NOMO-1 treated with dmso at 0.1 percent for 144 hours (cell line): ENCODE data around the gene C1QTNF9B.
"Not testable (repeated sequence)": the region's sequence is repeated elsewhere in the genome, so short reads cannot be mapped to it uniquely, and the experiment has no call there.

Experiments used
- DNase-seq: peaks from one replicate; lab custom pipeline; 2025; ENCODE audit not compliant: unreplicated experiment; lab: John Stamatoyannopoulos, UW

Gene C1QTNF9B

DNA sequence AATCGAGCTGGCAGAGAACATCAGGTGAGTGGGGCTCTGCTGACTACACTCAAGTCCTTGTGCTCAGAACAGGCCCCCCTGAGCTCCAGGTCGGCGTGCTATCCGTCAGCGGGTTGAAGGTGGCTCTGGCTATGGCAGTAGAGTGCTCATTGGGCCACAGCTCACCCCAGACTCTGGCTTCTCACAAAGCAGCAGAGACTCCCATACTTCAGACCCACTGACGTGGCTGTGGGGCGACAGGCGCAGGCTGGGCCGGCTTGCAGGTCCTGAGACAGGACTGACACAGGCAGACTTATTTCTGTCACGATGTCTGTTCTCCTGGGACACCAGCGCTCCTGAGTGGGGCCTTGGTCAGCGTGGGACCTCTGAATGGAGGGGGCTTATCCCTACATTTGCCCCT lies 2.6 kb downstream of the C1QTNF9B start:
- not testable (repeated sequence) for DNase-seq

DNA sequence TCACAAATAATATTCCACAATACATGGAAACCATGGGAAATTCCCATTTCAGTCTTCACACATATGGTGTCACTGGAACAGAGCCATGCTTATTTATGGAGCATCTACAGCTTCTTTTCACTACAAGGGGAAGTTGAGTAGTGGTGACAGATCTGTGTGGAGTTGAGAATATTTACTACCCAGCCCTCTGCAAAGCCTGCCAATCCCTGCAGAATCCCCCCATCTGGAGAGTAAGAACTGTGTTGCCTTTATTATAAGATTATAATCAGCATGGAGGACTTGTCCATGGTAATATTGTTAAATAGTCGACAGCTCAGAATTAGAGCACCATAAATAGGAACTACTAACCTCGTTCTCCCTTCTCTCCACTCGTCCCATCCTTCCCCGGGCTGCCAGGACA lies 3.5 kb downstream of the C1QTNF9B start:
- not testable (repeated sequence) for DNase-seq

DNA sequence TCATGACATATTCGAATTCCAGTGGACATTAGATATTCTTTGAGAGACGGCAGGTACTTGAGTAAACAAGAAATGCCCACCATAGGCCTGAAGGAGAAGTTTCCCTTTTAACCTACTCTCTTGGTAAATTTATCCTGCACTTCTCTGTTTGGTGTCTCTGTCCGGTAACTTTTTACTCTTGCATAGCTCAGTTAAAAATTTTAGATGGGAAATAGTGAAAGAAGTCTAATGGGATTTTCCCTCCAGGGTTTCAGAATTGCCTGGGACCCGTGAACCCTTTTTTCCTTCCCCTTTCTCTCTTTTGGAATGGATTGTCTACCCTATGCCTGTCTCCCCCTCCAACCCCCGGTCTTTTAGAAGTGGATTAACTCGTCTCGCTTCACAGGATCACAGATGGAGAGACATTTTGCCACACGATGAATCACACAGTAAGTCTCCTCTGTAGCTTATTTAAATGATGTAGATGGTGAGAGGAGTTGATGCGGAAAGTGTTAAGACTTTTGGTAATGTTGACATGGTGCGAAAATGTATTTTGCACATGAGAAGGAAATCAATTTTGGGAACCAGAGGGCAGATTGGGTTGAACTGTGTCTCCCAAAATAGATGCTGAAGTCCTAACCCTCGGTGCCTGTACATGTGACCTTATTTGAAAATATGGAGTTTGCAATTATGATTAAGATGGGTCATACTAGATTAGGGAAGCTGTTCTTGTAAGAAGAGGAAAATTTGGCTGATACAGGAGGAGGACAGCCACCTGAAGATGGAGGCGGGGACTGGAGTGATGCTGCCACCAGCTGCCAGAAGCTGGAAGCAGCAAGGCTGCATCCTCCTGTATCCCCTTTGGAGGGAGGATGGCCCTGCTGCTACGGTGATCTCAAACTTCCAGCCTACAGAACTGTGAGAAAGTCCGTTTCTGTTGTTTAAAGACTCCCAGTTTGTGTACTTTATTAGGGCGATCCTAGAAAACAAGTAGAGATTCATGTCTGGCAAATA lies 7.4 kb downstream of the C1QTNF9B start:
- DNase-seq = no peak

DNA sequence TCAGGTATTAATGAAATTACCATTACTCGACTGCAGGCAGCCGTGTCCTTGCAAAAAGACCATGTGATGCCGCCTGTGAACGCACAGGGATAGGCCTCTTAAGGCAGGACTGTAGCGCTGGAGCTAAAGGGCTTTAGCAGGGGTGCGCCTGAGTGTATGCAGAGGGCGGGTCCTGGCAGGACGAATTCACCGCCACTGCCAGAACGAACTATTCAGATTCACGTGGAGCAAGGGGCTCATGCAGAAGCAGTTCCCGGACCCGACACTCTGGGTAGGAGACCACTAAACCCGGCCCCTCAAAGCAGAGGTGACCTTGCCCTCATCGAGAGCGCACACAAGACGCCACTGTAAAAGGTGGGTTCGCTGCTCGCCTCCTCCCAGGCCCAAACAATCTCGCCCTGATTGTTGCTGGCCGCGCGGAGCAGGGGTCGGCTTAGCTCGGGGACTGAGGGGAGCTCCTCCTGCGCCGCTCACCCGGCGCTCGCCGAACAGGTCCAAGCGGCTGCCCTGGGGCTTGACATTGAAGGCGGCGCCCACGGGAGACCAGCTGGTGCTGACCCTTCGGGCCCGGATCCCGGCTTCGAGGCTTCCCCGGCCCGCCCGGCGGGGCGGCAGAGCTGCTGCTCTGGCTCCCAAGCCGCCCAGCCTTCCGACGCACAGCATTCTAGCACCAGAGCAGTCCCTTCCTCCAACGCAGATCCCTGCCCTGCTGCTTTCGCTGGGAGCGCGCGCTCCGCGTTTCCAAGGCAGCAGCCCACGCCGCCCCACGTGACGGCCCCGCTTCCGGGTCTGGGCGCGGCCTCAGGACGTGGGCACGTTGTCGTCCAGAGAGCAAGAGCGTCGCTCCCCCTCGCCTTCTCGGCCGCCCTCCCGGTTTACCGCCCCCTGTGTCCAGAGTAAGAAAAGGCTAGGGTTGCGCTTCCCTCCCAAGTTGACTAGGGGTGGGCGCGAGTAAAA lies 8.4 kb downstream of the C1QTNF9B start, which contains the start of gene MIPEP:
TSS of gene MIPEP (minus strand) at position 743 of the 957 bp plus-strand sequence. CDS start at position 663, 80 bp downstream.
- DNase-seq = peak; percentile 88

DNA sequence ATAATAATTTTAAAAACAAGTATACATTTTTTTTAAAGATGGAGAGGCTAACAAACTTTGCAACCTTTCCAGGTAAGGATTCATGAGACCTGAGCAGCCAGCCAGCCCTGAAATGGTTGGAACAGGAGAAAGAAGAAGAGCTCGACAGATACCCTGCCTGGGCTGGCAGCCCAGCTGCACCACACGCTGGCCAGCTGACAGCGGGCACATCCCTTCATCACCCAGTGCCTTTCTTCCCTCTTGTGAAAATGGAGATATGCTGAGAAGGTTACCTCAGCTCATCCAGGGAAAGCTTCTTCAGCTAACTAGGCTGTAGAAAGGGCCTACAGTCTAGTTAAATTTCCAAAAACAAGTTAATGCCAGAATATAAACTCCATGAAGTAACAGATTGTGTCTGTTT lies 12.9 kb downstream of the C1QTNF9B start:
- DNase-seq = not testable (repeated sequence)

DNA sequence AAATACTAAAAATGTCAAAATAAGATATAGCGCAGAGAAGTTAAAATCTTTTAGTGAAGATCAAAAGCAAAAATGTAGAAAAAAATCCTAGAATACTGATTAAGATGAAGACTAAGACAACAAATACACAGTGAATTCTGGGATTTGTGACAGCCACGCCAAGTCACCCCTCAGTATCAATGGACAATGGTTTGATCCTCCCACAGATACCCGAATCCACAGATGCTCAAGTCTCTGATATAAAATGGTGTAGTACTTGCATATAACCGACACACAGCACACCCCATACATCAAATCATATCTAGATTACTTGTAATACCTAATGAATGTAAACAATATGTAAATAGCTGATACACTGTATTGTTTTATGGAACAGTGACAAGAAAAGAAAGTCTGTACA lies 14.0 kb downstream of the C1QTNF9B start:
- DNase-seq = no peak

DNA sequence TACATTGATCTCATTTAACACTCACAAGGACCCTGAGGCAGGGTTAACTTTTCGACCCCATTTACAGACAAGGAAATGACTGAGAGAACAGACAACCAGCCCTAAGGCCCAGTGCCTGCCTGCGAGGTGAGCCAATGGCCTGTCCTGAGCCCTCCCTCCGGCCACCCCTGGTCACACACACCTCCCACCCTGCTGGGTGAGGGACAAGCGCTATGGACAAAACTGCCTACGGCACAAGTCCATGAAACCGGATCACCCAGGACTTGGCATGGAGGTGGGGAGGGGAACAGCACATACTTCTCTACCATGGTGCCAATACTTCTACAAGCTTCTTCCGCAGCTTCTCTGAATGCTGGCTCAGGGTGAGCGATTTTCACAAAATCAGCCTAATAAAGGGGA lies 15.9 kb downstream of the C1QTNF9B start:
- DNase-seq = not testable (repeated sequence)

DNA sequence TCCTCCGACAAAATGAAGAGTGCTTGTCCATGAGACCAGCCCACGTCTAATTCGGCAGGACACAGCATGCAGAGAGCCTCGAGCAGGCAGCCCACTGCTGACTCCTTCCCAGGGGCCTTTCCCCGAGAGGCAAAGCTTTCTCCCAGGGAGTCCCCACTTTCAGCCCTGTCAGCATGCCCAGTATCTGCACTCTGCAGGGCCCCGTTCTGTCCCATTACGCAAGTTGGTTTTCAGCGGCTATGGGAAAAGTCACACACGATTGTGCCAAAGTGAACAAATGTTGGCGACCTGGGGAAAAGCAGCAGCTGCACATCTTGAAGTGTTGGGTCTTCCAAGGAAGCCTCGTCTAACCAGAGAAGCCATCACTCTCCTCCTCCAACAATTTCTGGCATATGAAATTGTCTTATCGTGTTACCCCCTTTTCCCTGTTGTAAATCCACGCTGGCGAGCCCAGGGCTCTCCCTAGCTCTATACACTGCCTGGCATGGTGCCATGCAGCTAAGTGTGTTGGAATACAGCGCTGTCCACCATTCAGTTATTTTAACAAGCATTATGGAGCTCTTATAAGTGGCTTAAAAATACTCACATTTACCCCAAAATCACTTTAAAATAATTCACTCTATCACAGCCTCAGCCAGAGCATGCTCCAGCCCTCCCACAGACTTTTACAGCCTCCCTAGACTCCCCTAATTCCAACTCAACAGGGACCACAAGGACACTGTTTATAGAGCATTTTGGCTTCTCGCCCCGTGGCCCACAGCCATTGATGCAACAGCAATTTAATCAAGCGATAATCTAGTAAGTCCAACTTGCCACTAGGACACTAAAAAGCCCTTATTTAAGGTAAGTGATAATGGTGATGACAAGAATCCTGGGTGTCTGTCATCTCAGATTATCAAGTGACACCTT lies 16.6 kb downstream of the C1QTNF9B start:
- DNase-seq = not testable (repeated sequence)

DNA sequence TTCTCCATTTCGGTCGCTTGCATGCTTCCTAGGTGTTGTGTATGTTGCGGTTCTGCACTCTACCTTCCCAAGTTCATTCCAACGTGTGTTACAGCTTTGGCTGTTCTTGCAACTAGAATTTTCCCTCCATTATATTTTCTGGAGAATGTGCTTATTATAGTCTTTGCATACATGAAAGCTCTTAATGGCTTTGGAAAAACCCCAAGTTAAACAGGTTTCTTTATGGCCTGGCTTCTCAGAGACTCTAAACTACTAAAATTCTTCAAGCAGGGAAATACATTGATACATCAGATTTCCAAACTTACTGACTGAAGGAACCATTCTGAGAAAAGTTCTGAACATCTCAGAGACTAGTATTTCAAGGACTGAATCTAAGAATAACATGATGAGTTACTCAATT lies 20.0 kb downstream of the C1QTNF9B start:
- no peak for DNase-seq

DNA sequence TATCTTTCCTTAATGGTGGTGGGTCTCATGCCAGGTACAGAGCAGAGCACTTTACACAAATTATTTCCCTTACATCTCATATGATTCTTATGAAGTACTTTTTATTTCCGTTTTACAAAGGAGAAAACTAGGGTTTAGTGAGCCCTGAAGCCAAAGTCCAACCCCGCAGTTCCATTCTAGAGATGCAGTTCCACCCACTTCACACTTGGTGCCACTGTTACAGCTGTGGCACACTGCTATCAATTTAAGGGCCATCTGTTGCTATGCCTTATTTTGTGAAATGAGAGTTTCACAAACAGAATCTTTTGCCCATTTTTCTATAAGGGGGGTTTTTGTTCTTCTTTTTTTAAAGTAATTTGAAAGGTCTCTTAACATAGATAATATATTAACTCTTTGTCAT lies 21.0 kb downstream of the C1QTNF9B start:
- DNase-seq = no peak

DNA sequence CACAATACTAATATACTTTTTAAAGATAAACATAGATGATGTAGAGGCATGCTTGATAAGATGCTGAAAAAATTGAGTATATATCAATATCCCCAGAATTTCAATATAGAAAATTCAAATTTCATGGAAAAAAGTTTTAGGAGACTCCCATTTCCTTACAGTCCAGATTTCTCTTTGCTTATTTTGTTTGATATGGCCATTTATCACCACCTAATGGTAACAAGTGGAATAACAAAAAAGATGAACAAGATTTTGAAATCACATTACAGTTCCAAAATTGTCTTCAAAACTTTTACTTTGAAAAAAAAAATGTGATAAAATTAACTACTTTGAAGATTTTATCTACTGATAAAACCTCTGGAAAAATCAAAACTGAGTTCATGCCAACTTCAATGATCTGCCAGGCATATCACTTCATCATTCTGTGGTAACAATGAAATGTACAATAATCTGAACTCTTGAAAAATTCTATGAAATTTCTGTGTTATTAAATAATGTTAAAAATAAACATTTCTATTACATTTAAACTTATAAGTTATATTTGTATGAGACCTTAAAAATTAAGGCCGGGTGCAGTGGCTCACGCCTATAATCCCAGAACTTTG lies 25.6 kb downstream of the C1QTNF9B start:
- no peak for DNase-seq

DNA sequence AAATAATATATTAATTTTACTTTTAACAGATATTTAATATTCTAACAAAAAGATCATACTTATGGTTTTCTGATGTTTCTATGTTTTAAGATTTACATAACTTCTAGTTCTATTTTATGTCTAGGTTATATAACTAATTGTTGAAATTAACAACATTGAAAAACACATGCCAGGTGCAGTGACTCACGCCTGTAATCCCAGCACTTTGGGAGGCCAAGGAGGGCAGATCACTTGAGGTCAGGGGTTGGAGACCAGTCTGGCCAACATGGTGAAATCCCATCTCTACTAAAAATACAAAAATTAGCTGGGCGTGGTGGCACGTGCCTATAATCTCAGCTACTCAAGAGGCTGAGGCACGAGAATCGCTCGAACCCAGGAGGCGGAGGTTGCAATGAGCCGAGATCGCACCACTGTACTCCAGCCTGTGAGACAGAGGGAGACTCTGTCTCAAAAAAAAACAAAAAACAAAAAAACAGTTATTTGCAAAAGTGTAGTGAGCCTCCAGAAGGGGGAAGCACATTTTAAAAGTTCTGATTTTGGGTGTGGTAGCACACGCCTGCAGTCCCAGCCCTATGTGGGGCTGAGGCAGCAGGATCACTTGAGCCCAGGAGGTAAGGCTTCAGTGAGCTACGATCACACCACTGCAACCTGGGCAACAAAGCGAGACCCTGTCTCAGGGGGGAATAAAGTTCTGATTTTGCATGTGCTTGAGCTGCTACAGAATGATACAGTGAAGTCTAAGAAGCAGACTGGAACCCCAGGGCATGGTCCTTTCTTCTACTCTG lies 26.8 kb downstream of the C1QTNF9B start:
- DNase-seq = no peak

DNA sequence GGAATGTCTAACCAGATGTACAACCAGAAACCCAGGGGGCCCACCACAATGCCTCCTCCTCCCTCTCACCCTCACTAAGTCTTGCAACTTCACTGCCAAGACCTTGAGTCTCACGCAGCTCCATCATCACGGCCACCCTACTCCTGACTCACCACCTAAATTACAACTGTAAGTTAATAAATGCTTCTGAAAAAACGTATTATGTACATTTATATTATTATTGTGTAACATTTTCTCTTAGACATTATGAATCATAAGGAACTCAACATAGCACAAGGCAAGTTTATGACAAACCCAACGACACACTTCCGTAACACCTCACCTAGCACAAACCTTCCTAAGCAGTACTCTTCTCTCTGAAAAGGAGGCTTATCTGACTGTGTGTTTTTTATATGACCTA lies 28.8 kb downstream of the C1QTNF9B start:
- peak; percentile 18 for DNase-seq

DNA sequence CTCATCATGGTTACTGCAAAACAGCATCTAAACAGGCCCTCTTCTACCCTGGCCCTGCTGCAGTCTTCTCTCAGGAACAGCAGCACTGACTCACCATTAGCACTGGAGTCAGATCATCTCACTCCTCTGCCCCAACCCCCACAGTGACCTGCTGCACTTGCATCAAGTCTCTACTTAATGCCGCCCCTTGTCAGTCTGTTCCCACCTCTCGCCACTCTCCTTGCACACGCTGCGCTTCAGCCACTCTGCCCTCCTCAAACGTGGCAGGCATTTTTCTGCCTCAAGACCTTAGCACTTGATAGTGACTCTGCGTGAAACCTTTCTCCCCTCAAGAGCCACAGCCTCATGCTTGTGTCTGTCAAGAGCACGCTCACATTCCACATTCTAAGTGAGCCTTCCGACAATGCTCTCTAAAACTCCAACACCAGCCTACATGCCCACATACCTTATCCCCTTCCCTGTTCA lies 30.2 kb downstream of the C1QTNF9B start:
- DNase-seq = no peak

DNA sequence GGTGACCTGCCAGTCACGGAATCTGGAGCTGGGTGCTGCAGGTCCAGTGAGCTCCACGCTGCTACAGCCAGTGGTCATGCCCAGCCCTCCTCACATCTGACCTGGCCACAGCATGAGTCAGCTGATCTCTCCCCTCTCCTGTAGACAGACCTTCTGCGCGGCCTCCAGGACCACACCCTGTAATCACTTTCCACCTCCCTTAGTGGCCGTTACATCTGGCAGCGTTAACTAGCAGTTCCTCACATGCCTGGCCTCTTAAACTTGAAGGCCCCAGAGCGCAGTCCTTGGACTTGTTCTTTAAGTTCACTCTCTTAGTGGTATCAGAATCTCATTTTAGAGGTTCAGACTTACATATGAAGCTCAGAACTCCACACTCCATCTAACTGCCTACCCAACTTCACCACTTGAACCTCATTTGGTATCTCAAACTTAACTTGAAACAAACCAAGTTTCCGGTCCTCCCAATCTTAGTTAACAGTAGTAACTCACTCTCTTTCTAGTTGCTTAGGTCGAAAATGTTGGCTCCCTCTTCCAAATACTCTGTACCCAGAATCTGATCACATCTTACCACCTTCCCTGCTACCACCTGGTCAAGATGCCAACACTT lies 30.8 kb downstream of the C1QTNF9B start:
- DNase-seq = peak; percentile 9

DNA sequence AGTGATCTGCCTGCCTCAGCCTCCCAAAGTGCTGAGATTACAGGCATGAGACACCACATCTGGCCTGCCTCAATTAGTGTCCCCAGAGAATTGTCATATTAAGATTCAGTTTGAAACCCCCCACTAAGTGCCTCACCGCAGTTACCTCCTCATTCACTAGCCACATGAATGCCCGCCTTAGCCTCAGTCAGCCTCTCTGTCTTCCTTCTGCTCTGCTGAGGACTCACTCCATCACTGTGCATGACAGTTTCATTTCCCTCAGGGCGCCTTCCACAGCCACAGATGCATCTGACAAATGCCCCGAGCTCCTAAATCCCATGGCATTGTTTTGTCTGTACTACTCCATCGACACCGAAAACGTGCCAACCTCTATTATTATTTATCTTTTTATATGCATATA lies 31.4 kb downstream of the C1QTNF9B start:
- DNase-seq = no peak

DNA sequence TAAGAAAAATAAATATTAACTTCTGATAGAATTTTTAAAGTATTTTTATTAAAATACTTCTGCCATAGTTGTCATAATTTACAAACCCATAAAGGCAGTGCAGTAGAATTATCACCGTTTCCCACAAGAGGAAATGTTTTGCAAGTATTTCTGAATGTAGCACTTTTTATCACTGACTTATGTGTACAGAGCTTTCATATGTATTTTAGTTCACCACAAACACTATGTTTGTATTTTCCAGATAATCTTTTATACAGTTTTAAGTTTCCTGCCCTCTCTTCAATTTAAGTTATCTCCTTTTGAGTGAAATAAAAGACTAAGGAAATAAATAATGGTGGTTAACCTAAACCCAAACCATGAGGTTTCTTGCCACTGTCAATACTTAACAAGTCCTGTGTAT lies 32.3 kb downstream of the C1QTNF9B start:
- DNase-seq = no peak

DNA sequence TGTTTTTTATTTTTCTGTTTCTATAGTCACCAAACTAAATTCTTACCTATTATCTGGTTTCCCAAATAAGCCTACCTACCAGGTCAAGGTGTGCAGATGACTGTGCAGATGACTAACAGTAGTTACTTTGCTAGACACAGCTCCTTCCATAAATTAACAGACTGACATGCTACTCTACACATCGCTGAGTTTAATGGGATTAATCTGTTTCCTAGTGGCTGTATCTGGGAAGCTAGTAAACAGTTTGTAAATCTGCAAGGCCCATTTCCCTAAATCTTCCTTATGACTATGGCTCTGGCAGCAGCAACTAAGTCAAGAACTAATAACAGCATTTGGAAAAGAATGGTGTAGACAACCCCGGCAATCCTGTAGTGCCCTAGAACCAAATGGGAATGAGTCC lies 36.0 kb downstream of the C1QTNF9B start:
- DNase-seq = no peak

DNA sequence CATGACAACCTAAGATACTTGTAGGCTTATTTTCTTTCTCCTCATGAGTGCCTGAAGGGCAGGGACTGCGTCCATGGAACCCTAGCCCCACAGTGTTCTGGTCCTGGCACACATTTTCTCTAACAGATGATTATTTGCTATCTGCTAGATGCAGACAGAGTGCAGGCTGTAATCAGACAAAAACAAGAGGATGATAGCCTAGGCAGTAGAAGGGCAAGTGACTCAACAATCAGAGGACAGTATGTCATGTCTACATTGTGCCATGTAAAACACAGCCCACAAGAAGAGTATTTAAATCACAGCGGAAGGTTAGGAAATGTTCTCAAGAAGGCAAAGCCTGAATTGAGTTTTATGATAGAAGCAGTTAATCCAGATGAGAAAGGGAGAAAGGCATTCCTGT lies 37.4 kb downstream of the C1QTNF9B start:
- no peak for DNase-seq
